Measurements from ENCODE around the gene CDC42EP1. TPM values are rescaled to one million over a fixed set of nuclear protein-coding genes. Genes with fewer than 3 reads are reported as not detected.

The CDC42EP1 gene
- total and polyA plus RNA-seq, 8 donors = 30.8 to 84.3 (median 49.8) TPM

DNA sequence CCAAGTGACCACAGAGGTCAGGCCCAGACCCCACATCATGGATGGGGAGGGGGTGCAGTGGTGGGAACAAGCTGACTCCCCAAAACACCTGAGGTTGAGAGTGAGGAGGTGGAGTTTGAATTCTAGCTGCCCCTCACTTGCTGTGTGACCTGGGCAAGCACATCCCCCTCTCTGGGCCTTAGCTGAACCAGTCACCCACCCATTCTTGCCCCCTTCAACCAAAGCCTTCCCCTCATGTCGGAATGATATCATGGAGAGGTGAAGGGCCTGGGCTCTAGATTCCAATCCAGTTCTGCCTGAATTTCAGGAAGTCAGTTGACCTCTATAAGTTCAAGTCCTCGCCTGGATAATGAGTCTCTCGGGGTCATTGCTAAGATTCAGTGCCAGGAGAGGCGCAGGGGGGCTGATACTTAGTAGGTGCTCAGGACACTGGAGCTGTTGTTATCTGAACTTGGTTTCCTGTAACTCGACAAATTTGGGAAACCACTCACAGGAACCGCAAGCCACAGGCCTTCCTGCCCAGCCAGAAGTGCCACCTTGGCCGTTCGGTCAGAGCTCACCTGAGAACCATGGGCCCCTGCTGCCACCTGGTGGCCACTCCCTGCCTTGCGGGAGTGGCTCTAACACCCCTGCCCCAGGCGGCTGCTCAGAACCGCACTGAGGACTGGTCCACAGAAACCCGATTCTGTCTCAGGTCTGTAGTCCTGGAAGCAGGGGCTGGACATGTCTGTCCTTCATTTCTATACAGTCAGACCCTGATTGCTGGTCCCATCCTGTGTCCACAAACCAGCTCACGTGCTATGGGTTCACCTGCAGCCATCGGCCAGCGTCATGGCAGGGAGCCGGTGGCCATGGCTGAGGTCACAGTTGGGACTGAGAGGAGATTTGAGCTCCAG, 6.9 kb downstream of the CDC42EP1 start:
- DNase-seq (peak in 3 of 4 donors; percentile 88 to 96 (median 90)), ATAC-seq (peak; percentile 72)
- H3K27me3 ChIP-seq = peaks cover 0 to 24% of the 10 kb centered on the region in 2 donors
- peaks cover 0 to 32% of the 10 kb centered on the region in 2 donors for H3K36me3 ChIP-seq
- TF ChIP-seq, protein P1, sequence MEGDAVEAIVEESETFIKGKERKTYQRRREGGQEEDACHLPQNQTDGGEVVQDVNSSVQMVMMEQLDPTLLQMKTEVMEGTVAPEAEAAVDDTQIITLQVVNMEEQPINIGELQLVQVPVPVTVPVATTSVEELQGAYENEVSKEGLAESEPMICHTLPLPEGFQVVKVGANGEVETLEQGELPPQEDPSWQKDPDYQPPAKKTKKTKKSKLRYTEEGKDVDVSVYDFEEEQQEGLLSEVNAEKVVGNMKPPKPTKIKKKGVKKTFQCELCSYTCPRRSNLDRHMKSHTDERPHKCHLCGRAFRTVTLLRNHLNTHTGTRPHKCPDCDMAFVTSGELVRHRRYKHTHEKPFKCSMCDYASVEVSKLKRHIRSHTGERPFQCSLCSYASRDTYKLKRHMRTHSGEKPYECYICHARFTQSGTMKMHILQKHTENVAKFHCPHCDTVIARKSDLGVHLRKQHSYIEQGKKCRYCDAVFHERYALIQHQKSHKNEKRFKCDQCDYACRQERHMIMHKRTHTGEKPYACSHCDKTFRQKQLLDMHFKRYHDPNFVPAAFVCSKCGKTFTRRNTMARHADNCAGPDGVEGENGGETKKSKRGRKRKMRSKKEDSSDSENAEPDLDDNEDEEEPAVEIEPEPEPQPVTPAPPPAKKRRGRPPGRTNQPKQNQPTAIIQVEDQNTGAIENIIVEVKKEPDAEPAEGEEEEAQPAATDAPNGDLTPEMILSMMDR (IDR thresholded peaks at IDR 0.05) = peak; percentile 95 to 98
- no peaks in the 10 kb centered on the region for H3K9me3 ChIP-seq
- H3K4me3 ChIP-seq = no peak overlapping the region
- peaks cover 55 to 78% of the 10 kb centered on the region in 2 donors for H3K4me1 ChIP-seq
- intact Hi-C loops (cut with DNase I) = no loop called here
- peak overlapping the region; percentile 57 to 67 for H3K27ac ChIP-seq

DNA sequence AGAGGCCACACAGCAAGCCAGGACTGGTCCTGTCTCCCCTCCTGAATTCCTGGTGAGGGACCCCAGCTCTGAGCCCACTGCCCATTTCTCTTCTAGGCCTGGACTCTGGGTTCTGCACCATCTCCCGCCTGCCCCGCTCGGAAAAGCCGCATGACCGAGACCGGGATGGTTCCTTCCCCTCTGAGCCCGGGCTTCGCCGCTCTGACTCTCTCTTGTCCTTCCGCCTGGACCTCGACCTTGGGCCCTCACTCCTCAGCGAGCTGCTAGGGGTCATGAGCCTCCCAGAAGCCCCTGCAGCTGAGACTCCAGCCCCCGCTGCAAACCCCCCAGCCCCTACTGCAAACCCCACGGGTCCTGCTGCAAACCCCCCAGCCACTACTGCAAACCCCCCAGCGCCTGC, 7.7 kb downstream of the CDC42EP1 start:
- intact Hi-C loops (cut with DNase I) = no loop called here
- no peak for DNase-seq
- Histone ChIP-seq H3K4me1 (peaks cover 47 to 70% of the 10 kb centered on the region in 2 donors), H3K27me3 (peaks cover 0 to 15% of the 10 kb centered on the region in 2 donors), H3K9me3 (no peaks in the 10 kb centered on the region), H3K4me3 (no peak overlapping the region), H3K27ac (no peak overlapping the region), H3K36me3 (peaks cover 0 to 32% of the 10 kb centered on the region in 2 donors)
- no peak for ATAC-seq
- TF ChIP-seq, protein P1 (IDR thresholded peaks at IDR 0.05) = no peak

DNA sequence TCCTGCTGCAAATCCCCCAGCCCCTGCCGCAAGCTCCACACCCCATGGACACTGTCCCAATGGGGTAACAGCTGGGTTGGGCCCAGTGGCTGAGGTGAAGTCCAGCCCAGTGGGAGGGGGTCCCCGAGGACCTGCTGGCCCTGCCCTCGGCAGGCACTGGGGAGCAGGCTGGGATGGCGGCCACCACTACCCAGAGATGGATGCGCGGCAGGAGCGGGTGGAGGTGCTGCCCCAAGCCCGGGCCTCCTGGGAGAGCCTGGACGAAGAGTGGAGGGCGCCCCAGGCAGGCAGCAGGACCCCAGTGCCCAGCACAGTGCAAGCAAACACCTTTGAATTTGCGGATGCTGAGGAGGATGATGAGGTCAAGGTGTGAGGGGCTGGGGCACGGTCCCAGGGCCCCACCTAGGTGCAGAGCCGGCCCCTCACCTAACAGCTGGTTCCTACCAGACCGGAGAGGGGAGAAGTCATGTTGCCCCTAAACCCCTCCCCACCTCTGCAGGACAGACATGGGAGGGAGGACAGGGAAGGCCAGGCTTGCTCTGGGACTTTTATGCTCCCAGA, 8.2 kb downstream of the CDC42EP1 start:
- peaks cover 42 to 64% of the 10 kb centered on the region in 2 donors for H3K4me1 ChIP-seq
- H3K27me3 ChIP-seq = peaks cover 0 to 11% of the 10 kb centered on the region in 2 donors
- intact Hi-C loops (cut with DNase I) = no loop called here
- TF ChIP-seq, protein P1 (IDR thresholded peaks at IDR 0.05) = no peak
- peak overlapping the region; percentile 37 to 65 for H3K27ac ChIP-seq
- no peak overlapping the region for H3K4me3 ChIP-seq
- DNase-seq (no peak), ATAC-seq (no peak)
- no peaks in the 10 kb centered on the region for H3K9me3 ChIP-seq
- peaks cover 0 to 32% of the 10 kb centered on the region in 2 donors for H3K36me3 ChIP-seq

DNA sequence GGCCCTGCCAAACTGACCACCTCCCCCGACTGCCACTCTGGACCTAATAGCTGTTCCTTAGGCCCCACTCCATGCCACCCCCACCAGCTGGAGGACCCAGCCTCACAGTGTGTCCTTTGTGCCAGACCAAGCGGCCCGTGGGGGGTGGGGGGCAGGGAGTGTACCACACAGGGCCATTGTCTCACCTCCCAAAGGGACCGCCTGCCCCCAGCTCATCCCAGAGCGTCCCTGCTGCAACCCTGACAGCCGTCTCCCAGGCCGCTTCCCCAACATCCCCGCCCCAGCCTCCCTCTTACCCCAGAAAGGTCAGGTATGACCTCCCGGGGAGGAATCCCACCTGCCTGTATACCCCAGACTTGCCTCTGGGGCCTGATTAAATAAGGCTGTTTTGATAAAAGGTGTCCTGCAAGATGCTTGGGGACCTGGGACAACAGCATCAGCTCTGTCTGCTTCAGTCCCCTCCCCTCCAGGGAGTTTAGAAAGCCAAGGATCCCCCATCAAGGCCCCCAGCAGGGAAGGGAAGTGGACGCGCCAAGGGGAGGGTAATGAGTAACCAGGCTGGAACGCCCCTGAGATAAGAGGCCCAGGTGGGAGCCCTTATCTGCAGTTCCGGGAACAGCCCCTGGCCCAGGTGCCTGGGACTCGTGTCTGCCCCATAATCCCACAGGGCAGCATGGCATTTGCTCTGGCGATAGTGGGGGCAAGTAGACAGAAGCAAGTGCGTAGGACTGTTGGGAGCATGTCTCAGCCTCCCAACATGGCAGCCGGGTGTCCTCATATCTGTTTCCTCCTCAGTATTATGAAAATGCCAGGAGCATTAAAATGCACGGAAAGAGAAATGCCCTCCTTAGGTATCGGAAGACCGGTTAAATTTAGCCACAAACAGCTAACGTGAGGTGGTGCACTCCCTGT, 9.0 kb downstream of the CDC42EP1 start:
- intact Hi-C loops (cut with DNase I) = no loop called here
- Histone ChIP-seq H3K27me3 (peaks cover 0 to 11% of the 10 kb centered on the region in 2 donors), H3K4me1 (peaks cover 35 to 57% of the 10 kb centered on the region in 2 donors), H3K36me3 (peaks cover 0 to 32% of the 10 kb centered on the region in 2 donors), H3K27ac (peak overlapping the region; percentile 37 to 65), H3K9me3 (no peaks in the 10 kb centered on the region), H3K4me3 (no peak overlapping the region)
- peak; percentile 60 for ATAC-seq
- TF ChIP-seq, protein P1 (IDR thresholded peaks at IDR 0.05) = no peak
- DNase-seq = peak in 2 of 4 donors; percentile 76 to 77

Measured in left lung (tissue), 10 donors.